IMR-90 (cell line): ENCODE results near the gene CYB561D1. TPM values are rescaled to one million over a fixed set of nuclear protein-coding genes. Genes with fewer than 3 reads are reported as not detected.

Experiments used
- ATAC-seq: fragments of 200-7000 bp; cut with Tn5 transposase; 2 replicates; pipeline ENCODE4 v1.9.1; 2020; ENCODE audit warnings: low read depth, mild to moderate bottlenecking, moderate library complexity
- BruUV-seq: library from RNA; stranded (reverse); fragments of 400-500 nt; replicated peaks from 2 replicates; lab custom pipeline; 2021; lab: Mats Ljungman, UMichigan
- CTCF ChIA-PET: fragments of 300-600 bp; formaldehyde crosslinking; extraction: SDS; loops from one replicate; lab custom pipeline; 2021; ENCODE audit warnings: antibody characterized with exemption; lab: Yijun Ruan, JAX
- POLR2A ChIA-PET: fragments of 300-600 bp; sonication (Branson Sonifier 250); formaldehyde crosslinking; loops from one replicate; lab custom pipeline; 2022; ENCODE audit warnings: antibody characterized with exemption; ENCODE audit not compliant: unreplicated experiment; lab: Charles Lee
- DNase-seq: peaks from one replicate; pipeline ENCODE4 v3.0.0; 2013
- H2AFZ ChIP-seq: replicated peaks from 2 replicates; pipeline ENCODE3; 2013; ENCODE audit warnings: low read length, mild to moderate bottlenecking; ENCODE audit not compliant: poor library complexity
- H2AK5ac ChIP-seq: 2 replicates; pipeline ENCODE4 v1.6.1; 2013; ENCODE audit warnings: low read depth, low read length, inconsistent platforms
- H2AK9ac ChIP-seq: replicated peaks from 2 replicates; pipeline ENCODE3; 2013; ENCODE audit warnings: mild to moderate bottlenecking, low read depth, low read length, moderate library complexity; ENCODE audit not compliant: poor library complexity
- H2BK120ac ChIP-seq: 2 replicates; pipeline ENCODE4 v1.6.1; 2013; ENCODE audit warnings: low read depth, low read length, inconsistent platforms
- H2BK15ac ChIP-seq: 3 replicates; pipeline ENCODE4 v1.6.1; 2013; ENCODE audit warnings: low read depth, low read length, inconsistent platforms
- H2BK20ac ChIP-seq: 2 replicates; pipeline ENCODE4 v1.6.1; 2013; ENCODE audit warnings: low read depth, mild to moderate bottlenecking, inconsistent platforms, low read length, moderate library complexity
- H2BK5ac ChIP-seq: 2 replicates; pipeline ENCODE4 v1.6.1; 2013; ENCODE audit warnings: mild to moderate bottlenecking, low read depth, low read length, inconsistent platforms; ENCODE audit not compliant: poor library complexity, severe bottlenecking
- H3K14ac ChIP-seq: replicated peaks from 2 replicates; pipeline ENCODE4 v1.6.1; 2013; ENCODE audit warnings: low read depth, low read length, inconsistent platforms
- H3K18ac ChIP-seq: 2 replicates; pipeline ENCODE4 v1.6.1; 2013; ENCODE audit warnings: low read depth, low read length, control low read depth
- H3K23ac ChIP-seq: 2 replicates; pipeline ENCODE4 v1.6.1; 2013; ENCODE audit warnings: low read depth, low read length, inconsistent platforms
- H3K27ac ChIP-seq: 2 replicates; pipeline ENCODE4 v1.5.1; 2013; ENCODE audit warnings: mild to moderate bottlenecking, control low read depth, low read length; ENCODE audit not compliant: insufficient read depth
- H3K27me3 ChIP-seq: 2 replicates; pipeline ENCODE4 v1.6.1; 2013; ENCODE audit warnings: low read length; ENCODE audit not compliant: control insufficient read depth, insufficient read depth
- H3K36me3 ChIP-seq: 2 replicates; pipeline ENCODE4 v1.6.1; 2013; ENCODE audit warnings: low read length, mixed read lengths; ENCODE audit not compliant: control insufficient read depth, insufficient read depth
- H3K4ac ChIP-seq: 2 replicates; pipeline ENCODE4 v1.6.1; 2013; ENCODE audit warnings: low read depth, low read length, inconsistent platforms
- H3K4me1 ChIP-seq: 2 replicates; pipeline ENCODE4 v1.6.1; 2013; ENCODE audit warnings: low read length, mixed read lengths; ENCODE audit not compliant: control insufficient read depth, insufficient read depth
- H3K4me2 ChIP-seq: 2 replicates; pipeline ENCODE4 v1.6.1; 2013; ENCODE audit warnings: low read depth, mild to moderate bottlenecking, control low read depth, low read length, moderate library complexity
- H3K4me3 ChIP-seq: 2 replicates; pipeline ENCODE4 v1.5.1; 2013; ENCODE audit warnings: low read depth, mild to moderate bottlenecking, control low read depth, low read length, moderate library complexity; ENCODE audit not compliant: insufficient read depth
- H3K56ac ChIP-seq: 2 replicates; pipeline ENCODE4 v1.6.1; 2013; ENCODE audit warnings: low read length, inconsistent platforms; ENCODE audit not compliant: insufficient read depth; ENCODE audit errors: extremely low read depth
- H3K79me1 ChIP-seq, 2 experiments: 2 replicates each; pipeline ENCODE4 v1.6.1; 2013; ENCODE audit warnings: low read length in 2 of 2, inconsistent platforms in 1 of 2, low read depth in 1 of 2
- H3K9ac ChIP-seq: 2 replicates; pipeline ENCODE4 v1.6.1; 2013; ENCODE audit warnings: low read depth, low read length, control low read depth
- H3K9me1 ChIP-seq: 2 replicates; pipeline ENCODE4 v1.6.1; 2013; ENCODE audit warnings: low read length, inconsistent platforms; ENCODE audit not compliant: insufficient read depth
- H3K9me3 ChIP-seq: 2 replicates; pipeline ENCODE4 v1.6.1; 2013; ENCODE audit warnings: low read length; ENCODE audit not compliant: control insufficient read depth, insufficient read depth
- H4K20me1 ChIP-seq: 2 replicates; pipeline ENCODE4 v1.6.1; 2013; ENCODE audit warnings: low read length, inconsistent platforms; ENCODE audit not compliant: insufficient read depth
- H4K5ac ChIP-seq: 2 replicates; pipeline ENCODE4 v1.6.1; 2013; ENCODE audit warnings: mild to moderate bottlenecking, low read depth, low read length, control low read depth
- H4K8ac ChIP-seq, 2 experiments: 2 replicates each; pipeline ENCODE4 v1.6.1; 2013; ENCODE audit warnings: low read depth in 2 of 2, low read length in 2 of 2, control low read depth in 1 of 2, inconsistent platforms in 1 of 2
- H4K91ac ChIP-seq: 2 replicates; pipeline ENCODE4 v1.6.1; 2013; ENCODE audit warnings: low read depth, low read length, inconsistent platforms; ENCODE audit not compliant: insufficient read depth
- BHLHE40 ChIP-seq: fragments of 150-350 bp; IDR thresholded peaks from 2 replicates; pipeline ENCODE4 v1.6.1; 2016; ENCODE audit warnings: mild to moderate bottlenecking, low read depth, low read length
- CEBPB ChIP-seq: IDR thresholded peaks from 2 replicates; pipeline ENCODE4 v1.6.1; 2012; ENCODE audit warnings: low read depth, low read length, improper control_type of control experiment
- CHD1 ChIP-seq: IDR thresholded peaks from 2 replicates; pipeline ENCODE4 v1.6.1; 2012; ENCODE audit warnings: low read depth, low read length, improper control_type of control experiment
- FOS ChIP-seq: fragments of 150-350 bp; IDR thresholded peaks from 2 replicates; pipeline ENCODE4 v1.6.1; 2016; ENCODE audit warnings: low read depth, low read length
- MAFK ChIP-seq: IDR thresholded peaks from 2 replicates; pipeline ENCODE4 v1.6.1; 2012; ENCODE audit warnings: low read depth, low read length, improper control_type of control experiment
- MAZ ChIP-seq: IDR thresholded peaks from 2 replicates; pipeline ENCODE4 v1.6.1; 2012; ENCODE audit warnings: low read depth, mild to moderate bottlenecking, low read length, improper control_type of control experiment, moderate library complexity, borderline replicate concordance
- MXI1 ChIP-seq: IDR thresholded peaks from 2 replicates; pipeline ENCODE4 v1.6.1; 2012; ENCODE audit warnings: low read depth, mild to moderate bottlenecking, low read length, moderate library complexity, borderline replicate concordance
- RCOR1 ChIP-seq: IDR thresholded peaks from 2 replicates; pipeline ENCODE4 v1.6.1; 2012; ENCODE audit warnings: mild to moderate bottlenecking, low read length, improper control_type of control experiment; ENCODE audit not compliant: insufficient replicate concordance
- dilution Hi-C: fragments of 300-500 bp; cut with HindIII; formaldehyde crosslinking; loops from one replicate; pipeline ENCODE4 v1.14.3; 2018; ENCODE audit warnings: low sequenced_read_pairs; ENCODE audit not compliant: unreplicated experiment
- in situ Hi-C: fragments of 300-500 bp; cut with MboI; formaldehyde crosslinking; loops from 3 replicates; pipeline ENCODE4 v1.14.3; 2019; ENCODE audit warnings: low sequenced_read_pairs, inconsistent platforms, mixed read lengths
- intact Hi-C: fragments of 100-400 bp; cut with micrococcal nuclease; formaldehyde crosslinking; loops from 2 replicates; pipeline ENCODE4 v1.10.0; 2022
- polyA plus RNA-seq, 3 experiments: library from polyadenylated mRNA; depleted of rRNA; stranded (reverse); fragments of >200 nt; gene quantifications; 2 replicates each; pipeline ENCODE4 v1.2.3, GENCODE V29; 2012; ENCODE audit warnings: low replicate concordance in 1 of 3
- total RNA-seq: library from RNA; depleted of rRNA; stranded (reverse); fragments of >200 nt; gene quantifications from 2 replicates; pipeline ENCODE4 v1.2.3, GENCODE V29; 2012
- TF ChIP-seq, protein P1 (sequence below): conservative IDR thresholded peaks from 2 replicates; pipeline ENCODE4 v1.5.1; 2012; ENCODE audit warnings: mild to moderate bottlenecking, low read depth, low read length, improper control_type of control experiment
- TF ChIP-seq, protein P2 (sequence below): fragments of 150-350 bp; IDR thresholded peaks from 2 replicates; pipeline ENCODE4 v1.6.1; 2016; ENCODE audit warnings: low read depth, mild to moderate bottlenecking, low read length, moderate library complexity, borderline replicate concordance
- TF ChIP-seq, protein P3 (sequence below): fragments of 150-350 bp; IDR thresholded peaks from 2 replicates; pipeline ENCODE4 v1.6.1; 2017; ENCODE audit warnings: mild to moderate bottlenecking, antibody characterized with exemption, low read length, low read depth

Gene CYB561D1
- total and polyA plus RNA-seq, 2 of the 4 experiments (the other 2 are of a cell fraction): 5.7 to 8.1 TPM

DNA sequence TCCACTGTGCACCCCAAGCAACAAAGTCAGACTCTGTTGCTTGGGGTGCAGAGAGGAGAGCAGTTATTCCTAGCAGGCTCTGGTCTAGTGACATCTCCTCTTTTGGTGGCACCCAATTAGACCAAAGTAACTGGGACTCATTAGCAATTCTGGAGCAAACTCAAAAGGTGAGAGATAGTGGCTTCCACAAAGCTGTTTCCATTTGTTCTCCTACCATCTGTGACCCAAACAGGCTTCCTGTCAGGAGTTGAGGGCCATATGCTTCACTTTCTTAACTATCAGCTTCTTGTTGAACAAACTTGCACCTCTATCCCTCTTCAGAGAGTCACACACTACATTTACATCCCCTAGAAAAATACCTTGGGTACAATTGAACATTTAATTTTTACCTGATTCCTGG, 11.7 kb upstream of the CYB561D1 start:
- TF ChIP-seq MAZ (no peak), CHD1 (no peak), FOS (no peak), RCOR1 (no peak), BHLHE40 (no peak), CEBPB (no peak), MAFK (no peak), MXI1 (no peak)
- TF ChIP-seq, protein P1, sequence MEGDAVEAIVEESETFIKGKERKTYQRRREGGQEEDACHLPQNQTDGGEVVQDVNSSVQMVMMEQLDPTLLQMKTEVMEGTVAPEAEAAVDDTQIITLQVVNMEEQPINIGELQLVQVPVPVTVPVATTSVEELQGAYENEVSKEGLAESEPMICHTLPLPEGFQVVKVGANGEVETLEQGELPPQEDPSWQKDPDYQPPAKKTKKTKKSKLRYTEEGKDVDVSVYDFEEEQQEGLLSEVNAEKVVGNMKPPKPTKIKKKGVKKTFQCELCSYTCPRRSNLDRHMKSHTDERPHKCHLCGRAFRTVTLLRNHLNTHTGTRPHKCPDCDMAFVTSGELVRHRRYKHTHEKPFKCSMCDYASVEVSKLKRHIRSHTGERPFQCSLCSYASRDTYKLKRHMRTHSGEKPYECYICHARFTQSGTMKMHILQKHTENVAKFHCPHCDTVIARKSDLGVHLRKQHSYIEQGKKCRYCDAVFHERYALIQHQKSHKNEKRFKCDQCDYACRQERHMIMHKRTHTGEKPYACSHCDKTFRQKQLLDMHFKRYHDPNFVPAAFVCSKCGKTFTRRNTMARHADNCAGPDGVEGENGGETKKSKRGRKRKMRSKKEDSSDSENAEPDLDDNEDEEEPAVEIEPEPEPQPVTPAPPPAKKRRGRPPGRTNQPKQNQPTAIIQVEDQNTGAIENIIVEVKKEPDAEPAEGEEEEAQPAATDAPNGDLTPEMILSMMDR: no peak
- TF ChIP-seq, protein P2, sequence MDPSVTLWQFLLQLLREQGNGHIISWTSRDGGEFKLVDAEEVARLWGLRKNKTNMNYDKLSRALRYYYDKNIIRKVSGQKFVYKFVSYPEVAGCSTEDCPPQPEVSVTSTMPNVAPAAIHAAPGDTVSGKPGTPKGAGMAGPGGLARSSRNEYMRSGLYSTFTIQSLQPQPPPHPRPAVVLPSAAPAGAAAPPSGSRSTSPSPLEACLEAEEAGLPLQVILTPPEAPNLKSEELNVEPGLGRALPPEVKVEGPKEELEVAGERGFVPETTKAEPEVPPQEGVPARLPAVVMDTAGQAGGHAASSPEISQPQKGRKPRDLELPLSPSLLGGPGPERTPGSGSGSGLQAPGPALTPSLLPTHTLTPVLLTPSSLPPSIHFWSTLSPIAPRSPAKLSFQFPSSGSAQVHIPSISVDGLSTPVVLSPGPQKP: no peak
- TF ChIP-seq, protein P3, sequence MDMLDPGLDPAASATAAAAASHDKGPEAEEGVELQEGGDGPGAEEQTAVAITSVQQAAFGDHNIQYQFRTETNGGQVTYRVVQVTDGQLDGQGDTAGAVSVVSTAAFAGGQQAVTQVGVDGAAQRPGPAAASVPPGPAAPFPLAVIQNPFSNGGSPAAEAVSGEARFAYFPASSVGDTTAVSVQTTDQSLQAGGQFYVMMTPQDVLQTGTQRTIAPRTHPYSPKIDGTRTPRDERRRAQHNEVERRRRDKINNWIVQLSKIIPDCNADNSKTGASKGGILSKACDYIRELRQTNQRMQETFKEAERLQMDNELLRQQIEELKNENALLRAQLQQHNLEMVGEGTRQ: no peak
- ATAC-seq (no peak), DNase-seq (no peak)
- Histone ChIP-seq H2AK9ac (no peak overlapping the region), H2BK120ac (no peak overlapping the region), H3K4ac (no peak overlapping the region), H3K4me3 (no peak overlapping the region), H4K5ac (no peak overlapping the region), H4K91ac (no peak overlapping the region), H2AFZ (no peak overlapping the region), H3K23ac (no peak overlapping the region), H3K27ac (no peak overlapping the region), H3K18ac (no peak overlapping the region), H3K9ac (no peak overlapping the region), H4K8ac (no peak overlapping the region), H3K9me3 (no peaks in the 10 kb centered on the region), H3K9me1 (peaks cover 8% of the 10 kb centered on the region), H3K79me1 (peaks cover 9 to 22% of the 10 kb centered on the region in 2 experiments; a peak in 3 of 4 replicates), H3K27me3 (peaks cover 25% of the 10 kb centered on the region), H3K56ac (no peak overlapping the region), H2AK5ac (no peak overlapping the region), H3K14ac (no peak overlapping the region), H2BK15ac (no peak overlapping the region), H2BK20ac (no peak overlapping the region), H4K20me1 (no peaks in the 10 kb centered on the region), H2BK5ac (no peak overlapping the region), H3K4me1 (peaks cover 9% of the 10 kb centered on the region), H3K4me2 (no peak overlapping the region), H3K36me3 (0 out of 2 replicates have a peak, but pooled peaks cover 3% of the 10 kb centered on the region)
- dilution Hi-C loops (no loop called here), in situ Hi-C loops (no loop called here), intact Hi-C loops (loop anchor here (5.0 kb wide), 1 partner anchor 35 kb away; no protein-coding TSS in a partner anchor)
- ChIA-PET POLR2A (no interaction called here), CTCF (no interaction called here)
- no TSS peak for BruUV-seq
